ENCODE results near the gene FNDC3B.

DNA sequence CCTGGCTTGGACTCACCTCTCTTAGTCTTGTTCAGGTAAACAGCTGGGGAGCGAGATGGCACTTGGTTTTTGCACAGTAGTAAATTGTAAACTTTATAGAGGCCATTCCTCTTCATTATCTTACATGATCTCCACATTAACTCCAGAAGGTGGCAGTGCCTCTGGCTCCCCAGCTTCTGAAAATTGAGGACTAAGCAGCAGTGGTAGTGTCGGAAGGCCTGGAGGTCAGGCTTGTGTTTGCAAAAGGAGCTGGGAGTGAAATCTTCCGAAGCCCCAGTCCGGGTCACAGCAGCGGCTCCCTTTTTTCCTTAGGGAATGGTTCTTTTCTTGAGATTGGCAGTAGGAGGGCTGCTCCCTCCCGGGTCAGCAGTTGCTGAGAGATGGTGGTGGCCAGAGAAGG lies 85.7 kb downstream of the FNDC3B start:
- TF ChIP-seq EZH2 (IDR thresholded peaks at IDR 0.05; ENCODE audit: borderline replicate concordance, low read depth, low read length, severe bottlenecking) (no peak), POLR2AphosphoS5 (IDR thresholded peaks at IDR 0.05; ENCODE audit: insufficient read depth, low read depth, low read length) (peak; percentile 2), JUN (IDR thresholded peaks at IDR 0.05; ENCODE audit: borderline replicate concordance, insufficient read depth, insufficient read length, low read depth) (no peak), POLR2A (IDR thresholded peaks at IDR 0.05; ENCODE audit: low read depth, low read length) (no peak), MYC (IDR thresholded peaks at IDR 0.05; ENCODE audit: low read depth, low read length) (no peak), GATA2 (IDR thresholded peaks at IDR 0.05; ENCODE audit: insufficient read depth, insufficient read length, low read depth, low read length) (no peak), FOS (IDR thresholded peaks at IDR 0.05; ENCODE audit: borderline replicate concordance, insufficient read depth, low read length) (no peak)
- TF ChIP-seq, protein P1, sequence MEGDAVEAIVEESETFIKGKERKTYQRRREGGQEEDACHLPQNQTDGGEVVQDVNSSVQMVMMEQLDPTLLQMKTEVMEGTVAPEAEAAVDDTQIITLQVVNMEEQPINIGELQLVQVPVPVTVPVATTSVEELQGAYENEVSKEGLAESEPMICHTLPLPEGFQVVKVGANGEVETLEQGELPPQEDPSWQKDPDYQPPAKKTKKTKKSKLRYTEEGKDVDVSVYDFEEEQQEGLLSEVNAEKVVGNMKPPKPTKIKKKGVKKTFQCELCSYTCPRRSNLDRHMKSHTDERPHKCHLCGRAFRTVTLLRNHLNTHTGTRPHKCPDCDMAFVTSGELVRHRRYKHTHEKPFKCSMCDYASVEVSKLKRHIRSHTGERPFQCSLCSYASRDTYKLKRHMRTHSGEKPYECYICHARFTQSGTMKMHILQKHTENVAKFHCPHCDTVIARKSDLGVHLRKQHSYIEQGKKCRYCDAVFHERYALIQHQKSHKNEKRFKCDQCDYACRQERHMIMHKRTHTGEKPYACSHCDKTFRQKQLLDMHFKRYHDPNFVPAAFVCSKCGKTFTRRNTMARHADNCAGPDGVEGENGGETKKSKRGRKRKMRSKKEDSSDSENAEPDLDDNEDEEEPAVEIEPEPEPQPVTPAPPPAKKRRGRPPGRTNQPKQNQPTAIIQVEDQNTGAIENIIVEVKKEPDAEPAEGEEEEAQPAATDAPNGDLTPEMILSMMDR (IDR thresholded peaks at IDR 0.05; ENCODE audit: extremely low read depth in 1 of 2, insufficient read depth in 1 of 2, low read depth in 1 of 2, low read length in 2 of 2), result no peak
- TF ChIP-seq, protein P2, sequence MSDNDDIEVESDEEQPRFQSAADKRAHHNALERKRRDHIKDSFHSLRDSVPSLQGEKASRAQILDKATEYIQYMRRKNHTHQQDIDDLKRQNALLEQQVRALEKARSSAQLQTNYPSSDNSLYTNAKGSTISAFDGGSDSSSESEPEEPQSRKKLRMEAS (IDR thresholded peaks at IDR 0.05; ENCODE audit: insufficient read depth, insufficient read length), result no peak
